GM23248 (cell line): ENCODE results near the gene PRPSAP1. TPM values are rescaled to one million over a fixed set of nuclear protein-coding genes. Genes with fewer than 3 reads are reported as not detected.

Experiments
- DNase-seq: peaks from one replicate; pipeline ENCODE4 v3.0.0-alpha.2; 2015
- H2AFZ ChIP-seq: fragments of 200-600 bp; sonication (generic); 2 replicates; pipeline ENCODE4 v1.6.1; 2016; ENCODE audit warnings: antibody characterized with exemption
- H3F3A ChIP-seq: fragments of 200-600 bp; sonication (generic); 2 replicates; pipeline ENCODE4 v1.6.1; 2016; ENCODE audit warnings: mild to moderate bottlenecking, antibody characterized with exemption, mixed run types; ENCODE audit not compliant: insufficient read depth
- H3K27ac ChIP-seq: fragments of 200-600 bp; sonication (generic); 2 replicates; pipeline ENCODE4 v1.5.1; 2016; ENCODE audit warnings: mild to moderate bottlenecking
- H3K27me3 ChIP-seq: fragments of 200-600 bp; sonication (generic); replicated peaks from 2 replicates; pipeline ENCODE4 v1.6.1; 2016; ENCODE audit warnings: mild to moderate bottlenecking; ENCODE audit not compliant: insufficient read depth
- H3K36me3 ChIP-seq: fragments of 200-600 bp; sonication (generic); 2 replicates; pipeline ENCODE4 v1.6.1; 2016; ENCODE audit warnings: low read depth, mild to moderate bottlenecking
- H3K4me1 ChIP-seq: fragments of 200-600 bp; sonication (generic); 2 replicates; pipeline ENCODE4 v1.6.1; 2016; ENCODE audit warnings: mild to moderate bottlenecking; ENCODE audit not compliant: insufficient read depth
- H3K4me2 ChIP-seq: fragments of 200-600 bp; sonication (generic); one replicate; pipeline ENCODE4 v1.6.1; 2016; ENCODE audit warnings: mild to moderate bottlenecking; ENCODE audit not compliant: unreplicated experiment
- H3K4me3 ChIP-seq: fragments of 200-600 bp; sonication (generic); 2 replicates; pipeline ENCODE4 v1.5.1; 2016; ENCODE audit warnings: mild to moderate bottlenecking
- H3K79me2 ChIP-seq: fragments of 200-600 bp; sonication (generic); 2 replicates; pipeline ENCODE4 v1.6.1; 2016; ENCODE audit warnings: mild to moderate bottlenecking; ENCODE audit not compliant: insufficient read depth
- H3K9ac ChIP-seq: fragments of 200-600 bp; sonication (generic); 2 replicates; pipeline ENCODE4 v1.6.1; 2016; ENCODE audit warnings: mild to moderate bottlenecking
- H3K9me2 ChIP-seq: fragments of 200-600 bp; sonication (generic); 2 replicates; pipeline ENCODE4 v1.6.1; 2016; ENCODE audit warnings: mixed run types, mild to moderate bottlenecking, moderate library complexity; ENCODE audit not compliant: insufficient read depth
- H3K9me3 ChIP-seq: fragments of 200-600 bp; sonication (generic); one replicate; pipeline ENCODE4 v1.6.1; 2017; ENCODE audit warnings: low read depth
- H4K20me1 ChIP-seq: fragments of 200-600 bp; sonication (generic); 2 replicates; pipeline ENCODE4 v1.6.0; 2016; ENCODE audit not compliant: insufficient read depth
- EZH2 ChIP-seq: fragments of 200-600 bp; sonication (generic); IDR thresholded peaks from 2 replicates; pipeline ENCODE4 v1.6.1; 2018; ENCODE audit warnings: antibody characterized with exemption, mild to moderate bottlenecking; ENCODE audit not compliant: insufficient read depth, poor library complexity, severe bottlenecking
- EZH2phosphoT487 ChIP-seq: fragments of 200-600 bp; sonication (generic); IDR thresholded peaks from 2 replicates; pipeline ENCODE4 v1.6.1; 2018; ENCODE audit warnings: antibody characterized with exemption, moderate library complexity, mild to moderate bottlenecking, low read depth; ENCODE audit not compliant: insufficient read depth
- WGBS, 2 experiments: methylation state at CpG; one replicate each; pipeline ENCODE4 v1.1.6; 2015 to 2017; ENCODE audit warnings: low lambda C conversion rate in 2 of 2, low coverage in 1 of 2; ENCODE audit errors: missing lambda C conversion rate in 2 of 2; 5-methylcytosine and 5-hydroxymethylcytosine counted together
- in situ Hi-C: fragments of 300-500 bp; cut with MboI; formaldehyde crosslinking; loops from 2 replicates; pipeline ENCODE4 v1.15.0; 2020
- polyA plus RNA-seq: library from polyadenylated mRNA; unstranded; fragments of >200 nt; fragmentation: Nextera tagmentation; extraction: Ambion mirVana; gene quantifications from 2 replicates; pipeline ENCODE4 v1.2.1, GENCODE V29; 2016
- small RNA-seq: library from RNA; depleted of rRNA; stranded (forward); fragments of <200 nt; gene quantifications from one replicate; pipeline ENCODE3, GENCODE V24; 2014; ENCODE audit warnings: low read depth, low replicate concordance
- total RNA-seq: library from RNA; depleted of rRNA; stranded (reverse); fragments of >200 nt; shearing (Covaris generic); gene quantifications from 2 replicates; pipeline ENCODE4 v1.2.3, GENCODE V29; 2014; rRNA removed

The PRPSAP1 gene
- total and polyA plus RNA-seq, 2 experiments from 2014 or later = 53.2 to 56.5 TPM

GRCh38 chr17:76260220-76260619, 93.5 kb downstream of the PRPSAP1 start:
- 91% methylated on average over 7 of the region's 7 CpGs for WGBS, 2 experiments
- H3K27ac ChIP-seq = no peak overlapping the region
- H2AFZ ChIP-seq = no peak overlapping the region
- peaks cover 7% of the 10 kb centered on the region for H3F3A ChIP-seq
- no peaks in the 10 kb centered on the region for H3K9me2 ChIP-seq
- H3K4me1 ChIP-seq = peaks cover 6% of the 10 kb centered on the region
- in situ Hi-C loops = no loop called here
- no peak overlapping the region for H3K9ac ChIP-seq
- H3K4me2 ChIP-seq = no peak overlapping the region
- TF ChIP-seq EZH2 (no peak), EZH2phosphoT487 (no peak)
- H3K79me2 ChIP-seq = no peaks in the 10 kb centered on the region
- H3K36me3 ChIP-seq = no peaks in the 10 kb centered on the region
- DNase-seq = no peak
- no peaks in the 10 kb centered on the region for H3K27me3 ChIP-seq
- H3K9me3 ChIP-seq = no peaks in the 10 kb centered on the region
- no peaks in the 10 kb centered on the region for H4K20me1 ChIP-seq
- no peak overlapping the region for H3K4me3 ChIP-seq

Small RNAs within 50 kb of the gene (small RNA-seq; reads per million reads assigned to genes)
- gene RF00019 = not detected
- gene RNU6-24P = not detected

Other genes starting within 250 kb of the PRPSAP1 start
- gene FOXJ1, start 212.7 kb downstream of the PRPSAP1 start, total RNA-seq = not detected in 2 replicates
- not detected in 2 replicates for gene FOXJ1, start 212.7 kb downstream of the PRPSAP1 start, polyA plus RNA-seq
- gene RNF157, start 113.4 kb downstream of the PRPSAP1 start, total RNA-seq = 4.0 TPM in 1 of 2 replicates, not detected in the other
- gene RNF157, start 113.4 kb downstream of the PRPSAP1 start, polyA plus RNA-seq = 0.31 TPM in 1 of 2 replicates, not detected in the other
- 5.6 and 6.4 TPM in 2 replicates for gene UBALD2, start 88.6 kb downstream of the PRPSAP1 start, total RNA-seq
- 0.56 and 1.2 TPM in 2 replicates for gene UBALD2, start 88.6 kb downstream of the PRPSAP1 start, polyA plus RNA-seq
- 3.7 and 4.0 TPM in 2 replicates for gene QRICH2, start 45.6 kb downstream of the PRPSAP1 start, total RNA-seq
- 1.3 and 1.5 TPM in 2 replicates for gene QRICH2, start 45.6 kb downstream of the PRPSAP1 start, polyA plus RNA-seq
- gene SPHK1, start 30.7 kb upstream of the PRPSAP1 start, total RNA-seq = 112 and 113 TPM in 2 replicates
- 69.2 and 72.3 TPM in 2 replicates for gene SPHK1, start 30.7 kb upstream of the PRPSAP1 start, polyA plus RNA-seq
- 17.2 TPM in 2 replicates for gene UBE2O, start 99.2 kb upstream of the PRPSAP1 start, total RNA-seq
- gene UBE2O, start 99.2 kb upstream of the PRPSAP1 start, polyA plus RNA-seq = 7.1 and 7.2 TPM in 2 replicates
- gene AANAT, start 113.7 kb upstream of the PRPSAP1 start, total RNA-seq = not detected in 2 replicates
- gene AANAT, start 113.7 kb upstream of the PRPSAP1 start, polyA plus RNA-seq = 0.72 TPM in 1 of 2 replicates, not detected in the other
- 8.9 and 10.0 TPM in 2 replicates for gene RHBDF2, start 147.5 kb upstream of the PRPSAP1 start, total RNA-seq
- 12.7 and 12.9 TPM in 2 replicates for gene RHBDF2, start 147.5 kb upstream of the PRPSAP1 start, polyA plus RNA-seq
- gene CYGB, start 183.8 kb upstream of the PRPSAP1 start, total RNA-seq = 6.3 and 8.3 TPM in 2 replicates
- gene CYGB, start 183.8 kb upstream of the PRPSAP1 start, polyA plus RNA-seq = 1.1 and 1.6 TPM in 2 replicates
- 1.5 and 3.4 TPM in 2 replicates for gene PRCD, start 186.1 kb upstream of the PRPSAP1 start, total RNA-seq
- 0.43 and 0.93 TPM in 2 replicates for gene PRCD, start 186.1 kb upstream of the PRPSAP1 start, polyA plus RNA-seq
- 0.65 and 1.4 TPM in 2 replicates for gene ST6GALNAC2, start 231.9 kb upstream of the PRPSAP1 start, total RNA-seq
- gene ST6GALNAC2, start 231.9 kb upstream of the PRPSAP1 start, polyA plus RNA-seq = 0.96 and 1.0 TPM in 2 replicates